SK-N-MC (cell line): ENCODE results near the gene RGS13.

Experiments used
- EZH2 ChIP-seq: fragments of 200-600 bp; sonication (generic); IDR thresholded peaks from one replicate; pipeline ENCODE4 v1.6.1; 2017; ENCODE audit warnings: antibody characterized with exemption
- POLR2AphosphoS5 ChIP-seq: IDR thresholded peaks from 2 replicates; pipeline ENCODE4 v1.6.1; 2012; ENCODE audit warnings: mild to moderate bottlenecking, low read depth, low read length, borderline replicate concordance

GRCh38 chr1:192604979-192605620 is 30.8 kb upstream of the RGS13 start:
- no peak for TF ChIP-seq EZH2
- no peak for TF ChIP-seq POLR2AphosphoS5
